C4-2B (cell line): ENCODE data around the gene SMC6.

Source experiments
- H3K27ac ChIP-seq: fragments of 450-650 bp; 2 replicates; pipeline ENCODE4 v1.5.1; 2017
- CTCF ChIP-seq: fragments of 450-650 bp; conservative IDR thresholded peaks from 2 replicates; pipeline ENCODE4 v1.5.1; 2017; ENCODE audit warnings: mild to moderate bottlenecking
- ZFX ChIP-seq: fragments of 450-650 bp; IDR thresholded peaks from 2 replicates; pipeline ENCODE4 v1.6.1; 2017

SMC6 gene

DNA sequence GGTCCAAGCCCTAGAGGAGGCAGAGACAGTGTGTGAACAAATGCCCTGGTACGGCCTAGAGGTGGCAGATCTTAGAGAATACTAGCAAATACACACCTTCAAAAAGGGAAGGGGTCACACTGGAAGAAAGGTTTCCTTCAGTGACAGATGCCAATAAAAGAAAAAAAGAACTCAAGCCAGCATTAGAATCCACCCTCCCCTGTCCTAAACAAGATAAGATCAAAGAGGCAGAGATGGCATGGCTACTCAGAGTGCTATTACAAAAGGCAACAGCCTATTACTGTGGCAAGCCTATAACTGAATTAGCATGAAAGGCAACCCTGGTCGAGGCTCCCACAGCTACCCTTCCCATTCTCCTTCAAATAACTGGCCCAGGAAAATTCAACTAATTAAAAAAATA is 69.6 kb downstream of the SMC6 start:
- no peak overlapping the region for H3K27ac ChIP-seq
- TF ChIP-seq ZFX, result no peak
- TF ChIP-seq CTCF, result no peak

GRCh38 chr2:17682098-17682857 is 71.3 kb downstream of the SMC6 start:
- H3K27ac ChIP-seq, result no peak overlapping the region

GRCh38 chr2:17680119-17680518 is 73.5 kb downstream of the SMC6 start:
- no peak overlapping the region for H3K27ac ChIP-seq
- TF ChIP-seq ZFX (no peak), CTCF (no peak)

More at GRCh38 chr2:17682098-17682857, 71.3 kb downstream of the SMC6 start:
- TF ChIP-seq CTCF, result no peak
- no peak for TF ChIP-seq ZFX

DNA sequence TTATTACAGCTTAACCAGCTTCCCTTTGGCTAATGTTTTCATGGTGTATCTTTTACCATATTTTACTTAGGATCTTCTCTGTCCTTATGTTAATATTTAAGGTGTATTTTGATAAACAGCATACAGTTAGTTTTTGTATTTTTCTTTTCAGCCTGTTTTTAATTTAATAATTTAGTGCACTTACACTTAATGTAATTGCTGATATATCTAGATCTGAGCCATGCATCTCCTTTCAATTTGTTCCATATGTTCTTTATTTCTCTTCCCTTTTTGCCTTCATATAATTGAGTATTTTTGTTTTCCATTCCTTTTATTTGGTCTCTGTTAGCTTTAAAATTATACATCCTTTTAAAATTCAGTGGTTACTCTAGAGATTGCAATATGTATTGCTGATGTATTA is 78.8 kb downstream of the SMC6 start:
- H3K27ac ChIP-seq, result no peak overlapping the region
- no peak for TF ChIP-seq ZFX
- TF ChIP-seq CTCF, result no peak

- TF ChIP-seq CTCF, result no peak
- TF ChIP-seq ZFX, result no peak
- no peak overlapping the region for H3K27ac ChIP-seq
Measured at GRCh38 chr2:17672583-17673317, 80.9 kb downstream of the SMC6 start.

GRCh38 chr2:17667898-17668297 is 85.7 kb downstream of the SMC6 start:
- TF ChIP-seq CTCF, result no peak
- no peak for TF ChIP-seq ZFX
- H3K27ac ChIP-seq, result no peak overlapping the region

DNA sequence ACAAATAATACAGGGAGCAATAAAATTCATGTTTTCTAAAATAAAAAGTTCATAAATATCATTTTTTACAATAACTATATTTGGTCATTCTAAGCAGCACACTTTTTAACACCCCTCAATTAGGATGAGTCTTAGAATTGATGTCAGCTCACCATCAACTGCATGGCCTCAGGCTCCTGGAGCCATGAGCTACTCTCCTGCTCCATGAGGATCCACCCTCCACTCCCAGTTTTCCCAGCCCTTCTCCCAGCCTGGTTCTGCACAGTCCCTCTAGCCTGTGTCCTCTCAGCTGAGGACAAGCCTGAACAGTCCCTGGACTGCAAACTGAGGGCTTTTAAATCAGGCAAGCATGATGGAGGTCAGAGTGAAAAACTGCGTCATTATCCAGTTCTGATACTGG is 89.1 kb downstream of the SMC6 start:
- no peak for TF ChIP-seq CTCF
- no peak for TF ChIP-seq ZFX
- no peak overlapping the region for H3K27ac ChIP-seq
